HEK293 (cell line): ENCODE data around the gene RB1.

Experiments used
- CTCF ChIA-PET: fragments of 350-600 bp; formaldehyde crosslinking; extraction: SDS; loops from one replicate; lab custom pipeline; 2021; ENCODE audit warnings: antibody characterized with exemption; lab: Yijun Ruan, JAX
- POLR2A ChIA-PET: fragments of 300-600 bp; formaldehyde crosslinking; extraction: SDS; loops from one replicate; lab custom pipeline; 2020; ENCODE audit warnings: antibody characterized with exemption, inconsistent platforms; lab: Yijun Ruan, JAX
- H3K27ac ChIP-seq: fragments of 200-500 bp; sonication (Bioruptor generic); 2 replicates; pipeline ENCODE4 v1.5.1; 2014; ENCODE audit warnings: low read depth, low read length, control low read depth, inconsistent platforms; ENCODE audit errors: extremely low read depth
- H3K36me3 ChIP-seq, 2 experiments: fragments of 200-500 bp in 1 of 2; sonication (Bioruptor generic) in 1 of 2; 1 replicate in 1 of 2; 2 replicates in 1 of 2; pipeline ENCODE4 v1.5.1; 2014 to 2017; ENCODE audit warnings: inconsistent platforms in 2 of 2, low read length in 2 of 2; ENCODE audit not compliant: control insufficient read depth in 2 of 2, insufficient read depth in 1 of 2
- H3K4me1 ChIP-seq: fragments of 200-500 bp; sonication (Bioruptor generic); 2 replicates; pipeline ENCODE4 v1.5.1; 2014; ENCODE audit warnings: mild to moderate bottlenecking, low read length, inconsistent platforms; ENCODE audit not compliant: control insufficient read depth, insufficient read depth
- H3K4me3 ChIP-seq: 2 replicates; pipeline ENCODE4 v1.5.1; 2011; ENCODE audit warnings: low read depth, mild to moderate bottlenecking, control low read depth, low read length, moderate library complexity
- H3K9me3 ChIP-seq: fragments of 200-500 bp; sonication (Bioruptor generic); 2 replicates; pipeline ENCODE4 v1.5.1; 2014; ENCODE audit warnings: low read depth, low read length, inconsistent platforms; ENCODE audit not compliant: control insufficient read depth, insufficient read depth
- GLIS2 ChIP-seq: fragments of 450-650 bp; formaldehyde crosslinking; IDR thresholded peaks from 2 replicates; pipeline ENCODE4 v1.5.1; 2016; ENCODE audit warnings: missing biosample characterization, missing genetic modification characterization
- KLF17 ChIP-seq: fragments of 450-650 bp; formaldehyde crosslinking; IDR thresholded peaks from 2 replicates; pipeline ENCODE4 v1.5.1; 2016; ENCODE audit warnings: missing biosample characterization, missing genetic modification characterization
- ZBTB11 ChIP-seq: fragments of 450-650 bp; formaldehyde crosslinking; conservative IDR thresholded peaks from 2 replicates; pipeline ENCODE4 v1.5.1; 2016; ENCODE audit warnings: low read depth, missing biosample characterization, missing genetic modification characterization
- ZBTB21 ChIP-seq: fragments of 450-650 bp; formaldehyde crosslinking; IDR thresholded peaks from 2 replicates; pipeline ENCODE4 v1.5.1; 2017; ENCODE audit warnings: missing biosample characterization, missing genetic modification characterization
- ZNF146 ChIP-seq: fragments of 450-650 bp; formaldehyde crosslinking; IDR thresholded peaks from 2 replicates; pipeline ENCODE4 v1.5.1; 2016; ENCODE audit warnings: missing biosample characterization, missing genetic modification characterization
- ZNF354C ChIP-seq: fragments of 450-650 bp; formaldehyde crosslinking; IDR thresholded peaks from 2 replicates; pipeline ENCODE4 v1.5.1; 2016; ENCODE audit warnings: missing biosample characterization, missing genetic modification characterization, low read depth, borderline replicate concordance
- ZNF426 ChIP-seq: fragments of 450-650 bp; formaldehyde crosslinking; IDR thresholded peaks from 2 replicates; pipeline ENCODE4 v1.5.1; 2017; ENCODE audit warnings: missing biosample characterization, missing genetic modification characterization, mild to moderate bottlenecking, inconsistent platforms, moderate library complexity
- ZNF518A ChIP-seq: fragments of 450-650 bp; formaldehyde crosslinking; conservative IDR thresholded peaks from 2 replicates; pipeline ENCODE4 v1.5.1; 2016; ENCODE audit warnings: low read depth, missing biosample characterization, missing genetic modification characterization
- ZNF521 ChIP-seq: fragments of 450-650 bp; formaldehyde crosslinking; IDR thresholded peaks from 2 replicates; pipeline ENCODE4 v1.5.1; 2017; ENCODE audit warnings: missing biosample characterization, mild to moderate bottlenecking, missing genetic modification characterization
- ZNF791 ChIP-seq: fragments of 450-650 bp; formaldehyde crosslinking; IDR thresholded peaks from 2 replicates; pipeline ENCODE4 v1.5.1; 2016; ENCODE audit warnings: missing biosample characterization, missing genetic modification characterization
- ZSCAN16 ChIP-seq: fragments of 450-650 bp; formaldehyde crosslinking; IDR thresholded peaks from 2 replicates; pipeline ENCODE4 v1.5.1; 2016; ENCODE audit warnings: missing biosample characterization, missing genetic modification characterization
- TF ChIP-seq, protein P1 (sequence below): fragments of 450-650 bp; formaldehyde crosslinking; IDR thresholded peaks from 2 replicates; pipeline ENCODE4 v1.5.1; 2016; ENCODE audit warnings: missing biosample characterization, missing genetic modification characterization

RB1 gene

DNA sequence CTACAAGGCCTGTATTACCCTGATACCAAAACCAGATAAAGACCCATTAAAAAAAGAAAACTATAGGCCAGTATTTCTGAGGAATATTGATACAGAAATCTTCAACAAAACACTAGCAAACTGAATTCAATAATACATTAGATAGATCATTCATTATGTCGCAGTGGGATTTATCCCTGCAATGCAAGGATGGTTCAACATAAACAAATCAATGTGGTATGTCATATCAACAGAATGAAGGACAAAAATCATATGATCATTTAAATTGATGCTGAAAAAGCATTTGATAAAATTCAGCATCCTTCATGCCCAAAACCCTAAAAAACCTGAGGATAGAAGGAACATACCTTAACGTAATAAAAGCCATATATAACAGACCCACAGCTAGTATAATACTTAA lies 50.0 kb downstream of the RB1 start:
- CTCF ChIA-PET = interaction anchor here (0.9 kb wide), 1 partner anchor 10 kb away, joined by 3 read pairs; no protein-coding TSS in a partner anchor

More for the DNA sequence above, 50.0 kb downstream of the RB1 start:
- POLR2A ChIA-PET = no interaction called here
- TF ChIP-seq, protein P1, sequence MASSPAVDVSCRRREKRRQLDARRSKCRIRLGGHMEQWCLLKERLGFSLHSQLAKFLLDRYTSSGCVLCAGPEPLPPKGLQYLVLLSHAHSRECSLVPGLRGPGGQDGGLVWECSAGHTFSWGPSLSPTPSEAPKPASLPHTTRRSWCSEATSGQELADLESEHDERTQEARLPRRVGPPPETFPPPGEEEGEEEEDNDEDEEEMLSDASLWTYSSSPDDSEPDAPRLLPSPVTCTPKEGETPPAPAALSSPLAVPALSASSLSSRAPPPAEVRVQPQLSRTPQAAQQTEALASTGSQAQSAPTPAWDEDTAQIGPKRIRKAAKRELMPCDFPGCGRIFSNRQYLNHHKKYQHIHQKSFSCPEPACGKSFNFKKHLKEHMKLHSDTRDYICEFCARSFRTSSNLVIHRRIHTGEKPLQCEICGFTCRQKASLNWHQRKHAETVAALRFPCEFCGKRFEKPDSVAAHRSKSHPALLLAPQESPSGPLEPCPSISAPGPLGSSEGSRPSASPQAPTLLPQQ (tag by site-specific recombination) = no peak
- TF ChIP-seq ZNF521 (tag by site-specific recombination) (no peak), ZBTB21 (no peak), ZNF426 (tag by site-specific recombination) (no peak), GLIS2 (tag by site-specific recombination) (no peak), ZSCAN16 (tag by site-specific recombination) (no peak), ZNF791 (tag by site-specific recombination) (no peak), ZNF146 (tag by site-specific recombination) (no peak), ZNF354C (tag by site-specific recombination) (no peak), ZBTB11 (tag by site-specific recombination) (no peak), KLF17 (tag by site-specific recombination) (no peak), ZNF518A (tag by site-specific recombination) (no peak)
- Histone ChIP-seq H3K27ac (no peak overlapping the region), H3K4me3 (no peak overlapping the region), H3K9me3 (no peaks in the 10 kb centered on the region), H3K36me3 (peaks cover 0 to 4% of the 10 kb centered on the region in 2 experiments; a peak in 1 of 3 replicates), H3K4me1 (no peaks in the 10 kb centered on the region)
